Skin epidermis (tissue), 12 donors: Measurements from ENCODE around the gene AQP6.

Experiments used
- H3K27ac ChIP-seq, 21 experiments: fragments of 200-600 bp; sonication (generic) in 11 of 21; one replicate each; pipeline ENCODE4 v1.5.0; 2020; ENCODE audit warnings: mild to moderate bottlenecking in 3 of 21, inconsistent platforms in 2 of 21, moderate library complexity in 2 of 21
- H3K4me3 ChIP-seq, 7 experiments: fragments of 200-600 bp; sonication (generic) in 2 of 7; one replicate each; pipeline ENCODE4 v1.5.0; 2020; ENCODE audit warnings: inconsistent platforms in 2 of 7, mild to moderate bottlenecking in 2 of 7, moderate library complexity in 1 of 7

The AQP6 gene

DNA sequence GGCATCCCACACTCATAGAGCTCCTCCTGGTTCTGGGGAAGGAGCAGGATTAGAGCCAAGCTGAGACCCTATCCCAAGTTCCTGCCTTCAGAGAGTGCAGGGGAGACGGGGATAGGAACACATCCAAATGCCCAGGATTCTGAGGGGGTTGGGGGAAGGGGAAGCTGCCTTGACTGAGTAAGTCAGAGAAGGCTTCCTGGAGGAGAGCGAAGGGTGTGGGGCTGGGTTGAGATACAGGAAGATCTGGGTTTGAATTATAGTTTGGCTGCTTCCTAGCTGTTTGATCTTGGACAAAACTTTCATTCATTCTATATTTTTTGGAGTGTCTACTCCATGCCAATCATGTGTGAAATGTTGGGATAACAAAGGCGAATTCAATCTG lies 30.2 kb upstream of the AQP6 start:
- H3K4me3 ChIP-seq = no peak overlapping the region
- peak overlapping the region in 1 of 21 experiments; percentile 81 for H3K27ac ChIP-seq

DNA sequence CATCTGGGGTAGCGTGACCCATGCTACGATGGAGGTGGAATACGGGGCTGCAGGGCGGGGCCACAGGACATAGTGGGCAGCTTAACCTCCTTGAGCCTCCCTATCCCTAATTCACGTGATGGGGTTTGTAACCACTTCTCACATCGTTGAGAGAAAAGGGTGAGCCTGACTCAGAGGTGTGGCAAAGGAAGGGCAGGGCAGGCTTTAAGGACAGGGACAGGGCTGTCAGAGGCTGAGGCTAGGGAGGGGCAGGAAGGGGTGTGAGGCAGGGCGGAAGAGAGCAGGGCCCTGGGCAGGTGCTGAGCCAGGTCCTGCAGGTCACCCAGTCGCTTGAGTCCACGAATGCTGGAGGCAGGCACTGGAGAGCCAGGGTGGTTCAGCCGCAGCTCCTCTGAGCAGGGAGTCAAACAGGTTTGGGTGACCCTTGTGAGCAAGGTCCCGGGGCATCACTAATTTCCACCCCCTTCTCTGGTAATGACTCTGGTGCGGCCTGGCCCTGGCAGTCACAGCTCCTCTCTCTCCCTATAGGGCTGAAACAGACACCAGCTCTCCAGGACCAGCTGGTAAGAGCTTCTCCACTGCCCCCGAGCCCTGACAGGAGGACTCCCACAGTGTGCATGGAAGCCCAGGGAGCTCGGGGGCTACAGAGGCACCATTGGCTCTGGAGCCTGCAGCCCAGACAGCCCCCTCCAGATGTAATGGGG lies 29.7 kb upstream of the AQP6 start:
- Histone ChIP-seq H3K27ac (peak overlapping the region in 7 of 21 experiments; percentile 9 to 81 (median 29)), H3K4me3 (no peak overlapping the region)

DNA sequence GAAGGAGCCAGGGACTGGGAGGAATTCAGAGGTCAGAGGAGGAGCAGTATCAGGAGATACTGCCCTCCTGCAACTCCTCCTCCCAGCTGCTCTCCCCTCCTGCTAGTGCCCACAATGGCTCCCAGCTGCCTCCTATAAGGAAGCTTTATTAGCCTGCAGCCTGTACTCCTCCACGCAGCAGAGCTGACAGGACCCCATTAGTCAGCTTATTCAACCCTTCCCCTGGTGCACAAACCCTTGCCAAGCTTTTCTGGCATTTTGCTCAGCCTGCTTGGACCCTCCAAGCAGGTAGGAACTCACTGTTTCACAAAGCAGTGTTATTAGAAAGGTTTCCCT lies 29.2 kb upstream of the AQP6 start:
- Histone ChIP-seq H3K4me3 (no peak overlapping the region), H3K27ac (peak overlapping the region in 6 of 21 experiments; percentile 9 to 81 (median 44))

DNA sequence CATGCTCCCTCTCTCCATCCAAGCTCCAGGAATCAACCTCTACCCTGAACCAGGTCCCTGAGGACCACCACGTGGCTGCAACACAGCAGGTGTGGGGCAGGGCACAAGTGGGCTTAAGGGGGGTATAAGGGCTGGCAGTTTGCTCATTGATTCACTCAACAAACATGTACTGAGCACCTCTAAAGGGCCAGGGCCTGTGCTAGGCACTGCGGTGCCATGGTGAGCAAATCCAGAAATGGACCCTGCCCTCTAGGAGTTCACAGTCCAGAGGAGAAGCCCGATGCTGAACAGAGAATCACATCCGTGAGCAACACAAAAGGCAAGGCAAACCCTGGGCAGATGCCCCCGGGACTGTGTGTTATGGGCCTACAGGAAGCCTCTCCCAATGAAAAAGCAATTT lies 28.7 kb upstream of the AQP6 start:
- Histone ChIP-seq H3K27ac (peak overlapping the region in 4 of 21 experiments; percentile 9 to 81 (median 60)), H3K4me3 (no peak overlapping the region)

DNA sequence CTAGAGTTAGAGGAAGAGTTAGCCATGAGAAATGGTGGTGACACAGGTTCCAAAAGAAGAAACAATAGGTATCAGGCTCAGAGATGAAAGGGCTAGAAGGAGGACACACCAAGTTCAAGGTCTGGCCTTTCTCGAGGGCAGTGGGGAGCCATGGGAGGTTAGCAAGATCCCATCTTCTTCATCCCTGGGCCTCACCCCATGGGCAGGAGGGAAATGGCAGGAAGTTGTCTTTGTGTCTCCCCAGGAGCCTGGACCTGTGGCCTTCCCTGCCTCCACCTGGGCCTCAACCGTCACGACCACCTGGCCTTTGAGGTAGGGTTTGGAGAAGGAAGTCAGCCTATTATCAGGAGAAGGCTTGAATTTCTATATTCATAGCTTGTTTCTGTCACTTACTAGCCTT lies 28.0 kb upstream of the AQP6 start:
- peak overlapping the region in 7 of 21 experiments; percentile 27 to 81 (median 60) for H3K27ac ChIP-seq

DNA sequence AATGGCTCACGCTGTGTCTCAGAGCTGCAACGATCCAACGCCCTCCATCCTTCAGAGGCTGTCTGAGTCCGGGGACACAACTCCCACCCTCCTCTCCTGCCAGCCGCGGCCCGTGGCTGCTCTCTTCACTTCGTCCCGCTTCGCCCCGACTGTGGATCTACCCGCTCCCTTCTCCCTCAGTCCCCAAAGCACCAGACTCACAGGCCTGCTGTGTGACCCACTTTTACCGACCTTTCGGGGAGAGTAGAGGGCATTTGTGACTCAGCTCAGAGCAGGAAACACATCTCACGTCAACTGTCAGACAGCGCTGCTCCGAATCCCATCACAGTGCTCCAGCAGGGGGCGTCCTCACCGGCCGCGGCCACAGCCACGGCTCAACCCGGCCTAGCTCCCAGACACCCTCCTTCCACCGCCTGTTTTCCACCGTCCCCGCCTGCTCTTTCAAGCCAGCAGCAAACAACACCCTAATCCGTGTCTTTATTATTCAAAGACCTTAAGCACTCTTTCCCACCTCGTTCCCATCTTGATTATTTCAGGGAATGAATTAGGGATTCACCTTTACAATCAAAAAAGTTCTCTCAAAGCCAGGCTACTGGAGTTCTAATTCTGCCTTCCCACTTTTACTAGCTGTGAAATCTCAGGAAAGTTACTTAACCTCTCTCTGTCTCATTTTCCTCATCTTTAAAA lies 27.2 kb upstream of the AQP6 start:
- H3K4me3 ChIP-seq = peak overlapping the region in 4 of 7 experiments; percentile 0 to 10 (median 10)
- peak overlapping the region in 12 of 21 experiments; percentile 16 to 81 (median 56) for H3K27ac ChIP-seq

More for the DNA sequence above, 28.0 kb upstream of the AQP6 start:
- H3K4me3 ChIP-seq = no peak overlapping the region

DNA sequence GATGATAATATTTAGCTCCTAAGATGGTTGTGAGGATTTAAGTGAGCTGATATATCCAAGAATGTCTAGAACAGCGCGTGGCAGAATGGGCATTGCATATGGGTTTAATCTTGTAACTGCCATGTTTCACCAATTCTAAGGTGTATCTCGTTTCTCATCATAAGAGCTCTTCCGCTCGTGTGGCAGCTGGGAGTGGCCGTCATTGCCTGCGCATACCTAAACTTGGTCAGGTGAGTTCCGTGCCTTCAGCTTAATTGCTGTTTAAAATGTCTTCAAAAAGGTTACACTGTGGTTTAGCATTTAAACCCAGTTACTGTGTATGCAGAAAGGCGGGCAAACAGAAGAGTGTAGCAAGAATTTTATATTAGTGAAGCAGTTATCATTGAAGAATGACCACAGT lies 26.7 kb upstream of the AQP6 start:
- Histone ChIP-seq H3K4me3 (no peak overlapping the region), H3K27ac (peak overlapping the region in 9 of 21 experiments; percentile 27 to 71 (median 58))

DNA sequence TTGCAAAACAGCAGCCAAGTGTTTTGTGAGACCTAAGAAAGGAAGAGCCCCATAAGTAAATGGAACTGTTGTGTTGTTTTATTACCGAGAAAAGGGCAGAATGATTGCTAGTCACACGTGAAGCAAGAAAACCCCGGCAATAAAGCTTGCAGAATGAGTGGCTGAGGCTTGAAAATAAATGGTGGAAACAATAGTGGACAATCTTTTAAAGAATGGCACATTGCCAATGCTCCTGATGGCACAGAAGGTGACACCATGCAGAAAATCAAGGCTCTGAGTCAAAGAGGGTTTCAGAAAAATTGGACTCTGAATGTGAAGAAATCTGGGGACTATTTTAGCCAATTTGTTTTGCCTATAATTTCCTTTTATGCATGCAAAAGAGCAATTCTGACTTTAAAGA lies 26.2 kb upstream of the AQP6 start:
- Histone ChIP-seq H3K4me3 (no peak overlapping the region), H3K27ac (peak overlapping the region in 2 of 21 experiments; percentile 11 to 25)

DNA sequence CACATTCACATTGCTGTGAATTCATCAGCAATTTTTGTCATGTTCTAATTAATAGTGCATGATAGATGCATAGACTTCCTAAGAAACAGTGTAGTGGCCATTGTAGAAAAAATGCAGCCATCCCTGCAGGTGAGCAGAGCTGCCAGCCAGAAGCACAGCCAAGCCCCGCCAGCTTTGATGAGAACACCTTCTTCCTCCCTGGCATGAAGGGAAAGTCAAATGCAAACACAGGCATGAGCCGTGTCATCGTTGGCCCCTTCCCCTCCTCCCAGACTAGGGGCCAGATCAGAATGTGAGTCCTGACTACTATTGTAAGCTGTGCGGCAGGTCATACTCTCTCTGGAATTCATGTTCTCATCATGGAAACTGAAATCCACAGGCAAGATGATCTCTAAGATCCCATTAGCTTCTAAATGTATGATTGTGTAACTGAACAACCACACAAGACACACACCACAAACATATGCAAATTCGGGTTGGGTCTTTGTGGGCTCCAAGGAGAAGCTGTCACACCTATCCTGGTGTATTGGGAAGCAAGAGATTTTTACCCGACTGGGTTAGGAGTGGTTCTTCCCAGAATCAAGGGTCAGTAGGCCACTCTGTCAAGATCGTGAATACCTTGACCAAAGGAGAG lies 25.0 kb upstream of the AQP6 start:
- H3K4me3 ChIP-seq = no peak overlapping the region
- no peak overlapping the region for H3K27ac ChIP-seq

DNA sequence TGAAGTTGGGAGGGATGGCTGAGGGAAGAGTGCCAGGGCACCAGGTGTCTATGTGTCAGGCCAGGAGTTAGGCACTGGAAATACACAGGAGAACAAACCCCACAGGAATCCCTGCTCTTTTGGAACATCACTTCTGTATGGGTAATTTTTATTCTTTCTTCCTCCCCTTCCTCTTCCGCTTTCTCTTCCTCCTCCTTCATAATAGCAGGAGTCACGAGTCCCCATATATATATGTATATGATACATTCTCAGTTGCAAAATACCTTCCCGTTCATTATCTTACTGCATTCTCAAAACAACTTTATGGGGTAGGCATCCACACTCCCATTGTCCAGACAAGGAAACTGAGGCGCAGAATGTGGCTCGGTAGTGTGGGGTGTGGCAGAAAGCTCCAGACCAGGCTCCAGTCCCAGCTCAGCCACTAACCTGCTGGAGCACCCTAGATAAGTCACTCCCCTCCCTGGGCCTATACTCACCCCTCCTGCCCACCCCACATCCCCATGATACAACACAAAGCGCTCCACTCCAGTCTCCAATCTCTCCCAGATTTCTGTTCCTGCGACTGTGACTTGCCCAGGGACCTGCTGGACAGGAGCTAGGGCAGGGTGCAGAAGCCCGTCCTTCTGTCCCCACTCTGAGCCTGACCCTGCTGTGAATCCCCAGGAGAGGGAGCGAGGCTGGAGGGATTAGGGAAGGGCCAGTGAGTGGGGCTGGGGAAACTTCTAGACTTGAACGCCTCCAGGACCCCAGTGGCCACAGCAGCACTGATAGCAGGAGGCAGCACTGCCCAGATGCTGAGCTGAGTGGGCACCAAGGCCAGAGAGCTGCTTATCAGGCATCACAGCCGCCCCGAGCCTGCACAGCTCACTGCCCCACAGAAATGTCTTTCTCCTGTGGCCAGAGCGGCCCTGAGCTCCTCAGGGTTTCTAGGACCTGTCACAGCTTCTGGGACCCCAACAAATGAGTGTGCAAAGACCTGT lies 23.6 kb upstream of the AQP6 start:
- no peak overlapping the region for H3K4me3 ChIP-seq
- H3K27ac ChIP-seq = no peak overlapping the region

DNA sequence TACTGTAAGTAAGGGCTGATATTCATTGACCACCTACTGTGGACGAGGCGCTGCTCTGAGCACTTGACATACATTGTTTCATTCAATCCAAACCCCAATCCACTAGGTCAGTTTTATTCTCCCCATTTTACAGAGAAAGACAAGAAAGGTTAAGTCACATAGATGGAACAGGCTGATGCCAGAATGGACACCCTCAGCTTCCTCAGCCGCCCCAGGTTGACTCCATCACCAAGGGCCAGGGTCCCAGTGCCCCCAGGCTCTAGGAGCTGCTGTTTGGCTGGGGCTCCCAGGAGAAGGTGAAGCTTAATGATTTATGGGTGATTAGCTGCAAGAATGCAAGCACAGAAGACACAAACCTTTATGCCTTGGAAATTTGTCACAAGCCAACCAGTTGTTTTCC lies 22.9 kb upstream of the AQP6 start:
- no peak overlapping the region for H3K4me3 ChIP-seq
- H3K27ac ChIP-seq = no peak overlapping the region

DNA sequence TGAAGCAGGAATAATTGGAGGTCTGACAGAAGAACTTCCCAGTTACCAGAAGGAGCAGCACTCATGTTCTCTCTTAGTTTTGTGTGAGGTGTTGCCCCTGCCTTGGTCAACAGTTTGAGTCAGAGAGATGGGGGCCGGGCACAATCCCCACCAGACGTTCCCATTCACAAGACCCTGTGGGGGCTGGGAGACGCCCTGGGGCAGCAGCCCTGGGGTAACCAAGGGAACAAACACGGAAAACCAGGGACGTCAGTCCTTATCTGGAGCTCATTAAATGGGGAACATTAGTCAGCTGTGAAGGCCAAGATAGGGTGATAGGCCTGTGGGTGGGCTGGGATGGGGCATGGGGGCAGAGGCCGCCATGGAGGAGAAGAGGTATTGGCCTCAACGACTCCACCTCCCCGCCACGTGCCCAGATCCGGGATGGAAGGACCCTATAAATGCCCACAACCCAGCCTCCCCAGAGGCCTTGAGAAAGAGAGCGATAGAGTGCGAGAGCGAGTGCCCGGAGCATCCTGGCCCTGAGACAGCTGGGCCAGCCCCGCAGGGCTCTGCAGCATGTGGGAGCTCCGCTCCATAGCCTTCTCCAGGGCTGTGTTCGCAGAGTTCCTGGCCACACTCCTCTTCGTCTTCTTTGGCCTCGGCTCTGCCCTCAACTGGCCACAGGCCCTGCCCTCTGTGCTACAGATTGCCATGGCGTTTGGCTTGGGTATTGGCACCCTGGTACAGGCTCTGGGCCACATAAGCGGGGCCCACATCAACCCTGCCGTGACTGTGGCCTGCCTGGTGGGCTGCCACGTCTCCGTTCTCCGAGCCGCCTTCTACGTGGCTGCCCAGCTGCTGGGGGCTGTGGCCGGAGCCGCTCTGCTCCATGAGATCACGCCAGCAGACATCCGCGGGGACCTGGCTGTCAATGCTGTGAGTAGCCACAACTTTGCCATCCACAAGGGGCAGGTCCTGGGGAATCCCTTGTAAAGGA lies 22.2 kb upstream of the AQP6 start, which contains the start of gene AQP2:
TSS of gene AQP2 (plus strand) at position 465 of the 979 bp plus-strand sequence. CDS start at position 559, 94 bp downstream.
- Histone ChIP-seq H3K27ac (no peak within 1 kb of the TSS), H3K4me3 (no peak within 1 kb of the TSS)

DNA sequence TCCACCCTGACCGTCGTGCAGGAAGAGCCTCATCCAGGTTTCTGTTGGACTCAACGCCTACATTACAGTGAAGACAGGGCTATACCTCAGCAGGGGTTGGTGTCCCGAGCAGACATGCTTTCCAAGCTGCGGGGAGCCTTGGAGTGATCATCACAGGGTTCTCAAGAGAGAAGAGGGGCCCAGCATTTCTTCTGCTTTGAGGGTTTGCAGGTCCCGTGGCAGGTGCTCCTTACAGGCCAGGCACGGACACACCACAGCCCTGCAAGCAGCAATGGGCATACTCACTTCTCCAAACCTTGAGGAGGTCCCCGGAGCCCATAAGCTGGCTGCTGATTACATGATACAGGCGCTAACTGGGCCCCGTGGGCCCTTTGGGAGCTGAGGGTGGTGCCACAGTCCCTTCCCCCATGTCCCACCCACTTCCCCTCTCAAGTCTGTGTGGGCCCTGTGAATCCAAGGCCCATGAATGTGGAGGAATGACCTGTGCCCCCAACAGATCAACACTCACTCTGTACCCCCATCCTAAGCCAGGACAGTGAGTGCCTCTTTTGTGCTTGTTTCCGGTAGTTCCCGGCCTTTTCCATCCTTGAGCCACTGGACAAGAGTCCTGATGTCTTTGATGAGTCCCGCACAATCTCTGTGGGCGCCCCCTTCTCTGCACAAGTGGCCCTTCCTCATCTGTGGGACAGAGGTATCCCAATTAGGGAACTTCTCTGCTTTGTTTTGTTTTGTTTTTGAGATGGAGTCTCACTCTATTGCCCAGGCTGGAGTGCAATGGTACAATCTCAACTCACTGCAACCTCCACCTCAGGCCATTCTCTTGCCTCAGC lies 21.1 kb upstream of the AQP6 start:
- Histone ChIP-seq H3K27ac (no peak overlapping the region), H3K4me3 (no peak overlapping the region)

DNA sequence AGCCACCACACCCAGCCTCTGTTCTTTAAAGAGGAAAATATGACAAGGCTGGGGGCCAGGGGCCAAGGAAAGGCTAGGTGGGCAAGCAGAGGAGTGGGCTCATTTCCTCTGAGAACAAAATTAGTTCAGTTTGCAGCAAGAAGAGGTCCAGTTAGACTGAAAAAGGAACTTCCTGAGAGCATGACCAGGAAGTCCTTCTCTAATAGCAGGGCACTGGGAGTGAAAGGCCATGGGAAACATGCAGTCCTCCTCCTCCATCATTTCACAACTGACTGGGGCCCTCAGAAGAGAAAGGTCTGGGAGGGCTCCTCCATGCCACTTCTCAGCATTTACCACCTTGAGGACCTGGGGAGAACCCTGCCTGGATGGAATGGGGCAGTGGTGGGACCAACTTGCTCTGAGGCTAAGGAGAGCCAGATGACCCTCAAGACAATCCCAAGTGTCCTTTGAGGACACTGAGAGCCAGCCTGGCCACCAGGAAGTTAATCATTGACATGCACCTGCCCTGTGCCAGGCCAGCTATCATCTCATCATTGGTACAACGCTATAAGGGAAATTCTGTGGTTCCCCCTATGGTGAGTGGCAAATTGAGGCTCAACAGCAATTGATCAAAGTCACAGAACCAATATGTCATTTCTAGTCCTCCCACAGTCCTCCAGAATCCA lies 20.2 kb upstream of the AQP6 start:
- Histone ChIP-seq H3K27ac (no peak overlapping the region), H3K4me3 (no peak overlapping the region)

DNA sequence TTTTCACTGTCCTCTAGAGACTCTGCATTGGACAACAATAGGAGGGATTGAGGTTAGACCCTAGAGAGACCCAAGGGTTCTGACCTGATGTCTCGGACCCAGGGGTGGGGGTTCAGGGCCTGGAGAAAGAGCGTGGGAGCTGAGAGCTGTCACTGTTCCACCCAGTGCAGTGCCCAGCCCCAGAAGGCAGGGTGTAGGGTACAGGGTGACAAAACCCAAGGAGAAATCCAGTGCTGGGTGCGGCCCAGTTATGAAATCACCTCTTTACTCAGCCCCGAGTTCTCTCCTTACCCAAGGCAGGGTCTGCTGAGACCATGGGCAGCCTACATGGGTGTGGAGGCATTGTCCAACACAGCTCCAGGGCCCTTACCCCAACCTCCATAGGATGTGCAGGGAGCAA lies 19.6 kb upstream of the AQP6 start:
- no peak overlapping the region for H3K27ac ChIP-seq

DNA sequence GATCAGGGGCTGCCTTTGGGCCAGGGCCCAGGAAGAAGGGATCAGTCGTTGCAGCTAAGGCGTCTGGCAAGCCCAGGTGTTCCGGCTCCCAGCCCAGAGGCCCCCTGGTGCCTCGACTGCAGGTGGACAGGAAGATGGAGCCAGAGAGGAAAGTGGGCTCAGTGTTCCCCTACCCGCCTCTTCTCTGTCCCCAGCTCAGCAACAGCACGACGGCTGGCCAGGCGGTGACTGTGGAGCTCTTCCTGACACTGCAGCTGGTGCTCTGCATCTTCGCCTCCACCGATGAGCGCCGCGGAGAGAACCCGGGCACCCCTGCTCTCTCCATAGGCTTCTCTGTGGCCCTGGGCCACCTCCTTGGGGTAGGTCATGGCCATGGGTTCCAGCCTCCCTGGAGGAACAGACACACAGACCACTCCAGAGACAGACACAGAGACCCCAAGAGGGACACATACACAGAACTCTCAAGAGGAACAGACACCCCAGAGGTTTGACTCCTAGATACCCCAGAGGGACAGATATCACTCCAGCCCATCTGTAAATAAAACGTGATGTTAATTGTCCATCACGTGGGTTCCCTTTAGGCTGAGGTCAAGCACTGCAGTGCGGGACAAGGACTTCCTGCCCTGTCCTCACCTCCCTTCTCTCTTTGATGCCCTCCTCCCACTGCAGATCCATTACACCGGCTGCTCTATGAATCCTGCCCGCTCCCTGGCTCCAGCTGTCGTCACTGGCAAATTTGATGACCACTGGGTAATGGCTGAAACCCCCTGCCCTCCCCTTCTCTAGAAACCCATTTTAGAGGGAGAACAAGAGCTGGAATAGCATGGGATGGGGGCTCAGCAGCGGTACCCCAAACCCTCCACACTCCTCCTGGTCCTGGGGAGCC lies 18.5 kb upstream of the AQP6 start:
- H3K4me3 ChIP-seq = no peak overlapping the region
- no peak overlapping the region for H3K27ac ChIP-seq

More for the DNA sequence above, 19.6 kb upstream of the AQP6 start:
- no peak overlapping the region for H3K4me3 ChIP-seq
